Measurements from ENCODE around the gene BIRC3. TPM values are rescaled to one million over a fixed set of nuclear protein-coding genes. Genes with fewer than 3 reads are reported as not detected.

BIRC3 gene
- total RNA-seq, 1 donor from 2014 or later: 0.08 TPM

DNA sequence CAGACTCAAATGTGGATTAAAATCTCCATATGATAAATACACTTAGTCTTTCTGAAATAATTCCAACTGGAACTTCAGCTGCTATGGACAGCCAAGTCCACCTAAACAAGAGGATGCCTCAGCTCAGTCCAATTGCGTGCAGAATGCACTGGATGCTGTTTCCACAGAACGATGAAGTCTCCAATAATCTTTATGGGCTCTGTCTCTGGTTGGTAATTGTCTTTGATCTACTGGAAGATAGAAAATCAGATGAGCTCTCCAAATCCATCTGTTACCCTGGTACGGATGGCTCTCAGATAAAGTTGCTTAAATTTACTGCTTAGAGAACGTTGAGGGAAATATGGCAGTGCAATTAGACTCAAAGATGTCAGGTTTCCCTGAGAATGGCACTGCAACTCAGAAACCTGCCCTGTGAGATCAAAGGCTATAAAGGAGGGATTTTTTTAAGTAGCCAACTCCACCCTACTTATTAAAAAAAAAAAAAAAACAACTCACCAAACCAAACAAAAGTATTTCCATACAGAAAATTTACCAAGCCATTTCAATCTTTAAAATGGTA lies 859 bp upstream of the BIRC3 start:
- H3K27ac Mint-ChIP-seq (ENCODE audit: unreplicated experiment): no peak overlapping the region
- no peak overlapping the region for H3K4me3 Mint-ChIP-seq (ENCODE audit: unreplicated experiment)
- TF ChIP-seq, protein P1, sequence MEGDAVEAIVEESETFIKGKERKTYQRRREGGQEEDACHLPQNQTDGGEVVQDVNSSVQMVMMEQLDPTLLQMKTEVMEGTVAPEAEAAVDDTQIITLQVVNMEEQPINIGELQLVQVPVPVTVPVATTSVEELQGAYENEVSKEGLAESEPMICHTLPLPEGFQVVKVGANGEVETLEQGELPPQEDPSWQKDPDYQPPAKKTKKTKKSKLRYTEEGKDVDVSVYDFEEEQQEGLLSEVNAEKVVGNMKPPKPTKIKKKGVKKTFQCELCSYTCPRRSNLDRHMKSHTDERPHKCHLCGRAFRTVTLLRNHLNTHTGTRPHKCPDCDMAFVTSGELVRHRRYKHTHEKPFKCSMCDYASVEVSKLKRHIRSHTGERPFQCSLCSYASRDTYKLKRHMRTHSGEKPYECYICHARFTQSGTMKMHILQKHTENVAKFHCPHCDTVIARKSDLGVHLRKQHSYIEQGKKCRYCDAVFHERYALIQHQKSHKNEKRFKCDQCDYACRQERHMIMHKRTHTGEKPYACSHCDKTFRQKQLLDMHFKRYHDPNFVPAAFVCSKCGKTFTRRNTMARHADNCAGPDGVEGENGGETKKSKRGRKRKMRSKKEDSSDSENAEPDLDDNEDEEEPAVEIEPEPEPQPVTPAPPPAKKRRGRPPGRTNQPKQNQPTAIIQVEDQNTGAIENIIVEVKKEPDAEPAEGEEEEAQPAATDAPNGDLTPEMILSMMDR (IDR thresholded peaks at IDR 0.05; ENCODE audit: unreplicated experiment): no peak
- no peaks in the 10 kb centered on the region for H3K27me3 Mint-ChIP-seq (ENCODE audit: unreplicated experiment)
- peaks cover 9% of the 10 kb centered on the region for H3K4me1 Mint-ChIP-seq (ENCODE audit: unreplicated experiment)
- no peak for DNase-seq (ENCODE audit: low spot score)
- H3K9me3 Mint-ChIP-seq (ENCODE audit: unreplicated experiment): no peaks in the 10 kb centered on the region
- no peaks in the 10 kb centered on the region for H3K36me3 Mint-ChIP-seq (ENCODE audit: low read depth, unreplicated experiment)

- no peak for DNase-seq (ENCODE audit: low spot score)
- TF ChIP-seq, protein P1 (IDR thresholded peaks at IDR 0.05; ENCODE audit: unreplicated experiment): no peak
- H3K9me3 Mint-ChIP-seq (ENCODE audit: unreplicated experiment): no peaks in the 10 kb centered on the region
- no peaks in the 10 kb centered on the region for H3K36me3 Mint-ChIP-seq (ENCODE audit: low read depth, unreplicated experiment)
- peaks cover 9% of the 10 kb centered on the region for H3K4me1 Mint-ChIP-seq (ENCODE audit: unreplicated experiment)
- H3K27ac Mint-ChIP-seq (ENCODE audit: unreplicated experiment): no peak overlapping the region
- H3K27me3 Mint-ChIP-seq (ENCODE audit: unreplicated experiment): no peaks in the 10 kb centered on the region
- H3K4me3 Mint-ChIP-seq (ENCODE audit: unreplicated experiment): peak overlapping the region; percentile 87
Measured at GRCh38 chr11:102317768-102318103, 452 bp downstream of the BIRC3 start.

DNA sequence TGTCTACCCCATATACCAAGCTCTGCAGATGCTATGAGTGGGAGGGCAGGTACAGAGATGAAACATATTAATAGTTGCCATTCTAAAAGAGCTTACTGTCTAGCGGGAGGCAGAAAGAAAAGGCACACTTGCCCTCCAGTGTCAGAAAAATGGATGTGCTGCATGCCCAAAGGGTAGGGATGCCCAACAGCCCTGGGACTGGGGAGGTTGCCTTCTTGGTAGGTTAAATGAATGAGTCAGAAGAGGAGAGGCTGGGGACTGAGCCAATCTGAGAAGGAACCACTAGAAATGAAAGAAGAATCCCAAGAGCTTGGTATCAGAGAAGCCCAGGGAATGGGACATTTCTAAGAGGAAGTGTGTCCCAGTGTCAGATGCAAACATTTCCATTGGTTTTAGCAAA lies 1.2 kb downstream of the BIRC3 start:
- H3K4me1 Mint-ChIP-seq (ENCODE audit: unreplicated experiment): peaks cover 9% of the 10 kb centered on the region
- no peak overlapping the region for H3K4me3 Mint-ChIP-seq (ENCODE audit: unreplicated experiment)
- no peak for DNase-seq (ENCODE audit: low spot score)
- no peak overlapping the region for H3K27ac Mint-ChIP-seq (ENCODE audit: unreplicated experiment)
- TF ChIP-seq, protein P1 (IDR thresholded peaks at IDR 0.05; ENCODE audit: unreplicated experiment): no peak
- H3K27me3 Mint-ChIP-seq (ENCODE audit: unreplicated experiment): no peaks in the 10 kb centered on the region
- H3K36me3 Mint-ChIP-seq (ENCODE audit: low read depth, unreplicated experiment): no peaks in the 10 kb centered on the region
- H3K9me3 Mint-ChIP-seq (ENCODE audit: unreplicated experiment): no peaks in the 10 kb centered on the region

- no peak overlapping the region for H3K4me3 Mint-ChIP-seq (ENCODE audit: unreplicated experiment)
- H3K27ac Mint-ChIP-seq (ENCODE audit: unreplicated experiment): no peak overlapping the region
- TF ChIP-seq, protein P1 (IDR thresholded peaks at IDR 0.05; ENCODE audit: unreplicated experiment): no peak
- H3K4me1 Mint-ChIP-seq (ENCODE audit: unreplicated experiment): peaks cover 9% of the 10 kb centered on the region
- DNase-seq (ENCODE audit: low spot score): no peak
- no peaks in the 10 kb centered on the region for H3K36me3 Mint-ChIP-seq (ENCODE audit: low read depth, unreplicated experiment)
- H3K27me3 Mint-ChIP-seq (ENCODE audit: unreplicated experiment): no peaks in the 10 kb centered on the region
- no peaks in the 10 kb centered on the region for H3K9me3 Mint-ChIP-seq (ENCODE audit: unreplicated experiment)
Measured at GRCh38 chr11:102319544-102319943, 2.3 kb downstream of the BIRC3 start.

GRCh38 chr11:102320188-102320587 lies 2.9 kb downstream of the BIRC3 start:
- TF ChIP-seq, protein P1 (IDR thresholded peaks at IDR 0.05; ENCODE audit: unreplicated experiment): no peak
- Mint-ChIP-seq H3K9me3 (ENCODE audit: unreplicated experiment) (no peaks in the 10 kb centered on the region), H3K27me3 (ENCODE audit: unreplicated experiment) (no peaks in the 10 kb centered on the region), H3K4me1 (ENCODE audit: unreplicated experiment) (peaks cover 9% of the 10 kb centered on the region), H3K27ac (ENCODE audit: unreplicated experiment) (no peak overlapping the region), H3K4me3 (ENCODE audit: unreplicated experiment) (no peak overlapping the region), H3K36me3 (ENCODE audit: low read depth, unreplicated experiment) (no peaks in the 10 kb centered on the region)
- no peak for DNase-seq (ENCODE audit: low spot score)

Data from endothelial cell (in vitro differentiated cells).